Eye (tissue), 1 donor: ENCODE data around the gene CC2D2B.
"Not testable (repeated sequence)": the region's sequence is repeated elsewhere in the genome, so short reads cannot be mapped to it uniquely, and the experiment has no call there.

Experiments used
- DNase-seq: peaks from one replicate; pipeline ENCODE4 v3.0.0-alpha.2; 2015

The CC2D2B gene

DNA sequence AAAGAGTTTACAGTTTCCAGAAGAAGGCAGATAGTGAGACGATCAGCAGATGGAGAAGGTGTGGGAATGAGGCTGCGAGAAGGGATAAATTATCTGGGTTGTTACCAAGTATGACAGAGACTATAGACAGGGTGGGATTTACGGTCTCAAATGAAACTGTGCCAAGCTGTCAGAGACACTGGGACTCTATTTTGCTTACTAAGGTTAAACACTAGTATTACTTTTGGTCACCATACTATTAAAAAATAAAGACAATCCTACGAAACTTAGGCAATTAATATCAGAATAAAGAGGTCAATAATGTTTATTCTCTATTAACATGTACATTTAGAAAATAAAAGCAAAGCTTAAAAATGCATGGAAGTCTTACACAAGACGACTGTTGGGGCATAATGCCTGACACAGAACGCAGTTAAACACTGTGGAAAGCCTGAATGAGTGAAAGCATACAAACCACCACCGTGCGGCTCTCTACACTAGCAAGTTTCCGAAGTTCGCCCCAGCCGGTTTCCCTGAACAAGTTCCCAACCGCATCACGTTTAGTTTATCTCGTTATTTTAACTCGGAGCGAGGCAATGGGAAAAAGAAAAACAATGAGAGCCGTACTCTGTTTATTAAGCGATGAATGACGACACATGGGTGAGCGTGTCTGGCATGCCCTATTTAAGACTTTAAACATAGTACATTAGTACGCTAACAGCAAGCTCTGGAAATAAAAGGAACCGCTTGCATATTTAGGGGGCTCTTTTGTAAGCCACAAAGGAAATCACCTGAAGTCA, 909 bp upstream of the CC2D2B start:
- peak; percentile 85 for DNase-seq

DNA sequence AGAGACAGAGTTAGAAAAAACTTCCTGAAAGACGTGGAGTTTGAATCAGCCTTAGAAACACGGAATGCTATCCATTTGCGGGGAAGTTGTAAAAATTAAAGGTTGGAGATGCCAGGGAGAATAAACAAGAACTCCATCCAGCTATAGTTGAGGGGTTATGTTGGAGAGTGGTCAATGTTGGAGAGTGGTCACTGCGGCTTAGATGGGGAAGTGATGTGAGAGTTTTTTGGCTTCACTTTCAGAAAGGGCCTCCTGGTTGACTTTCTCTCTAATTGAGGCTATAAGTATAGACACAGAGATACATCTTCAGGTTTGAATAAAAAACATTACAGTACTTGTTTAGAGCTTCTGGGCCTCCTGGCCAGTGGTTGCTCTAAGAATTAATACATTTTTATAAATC, 675 bp downstream of the CC2D2B start:
- no peak for DNase-seq

DNA sequence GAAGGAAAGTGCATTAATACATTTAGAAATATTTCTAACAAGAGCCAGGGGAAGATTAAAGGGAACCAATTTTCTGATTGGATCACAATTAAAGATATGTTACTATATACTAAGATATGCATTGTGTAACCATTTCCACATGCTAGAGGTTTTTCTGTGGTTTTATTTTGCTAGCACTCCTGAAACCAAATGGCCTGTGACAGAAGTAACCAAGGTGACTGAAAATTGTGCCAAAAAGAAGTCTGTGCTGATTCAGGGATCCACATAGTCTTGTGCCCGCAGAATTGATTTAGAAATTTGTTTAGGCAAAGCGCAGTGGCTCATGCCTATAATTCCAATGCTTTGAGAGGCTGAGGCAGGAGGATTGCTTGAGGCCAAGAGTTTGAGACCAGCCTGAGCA, 1.8 kb downstream of the CC2D2B start:
- DNase-seq, result no peak

DNA sequence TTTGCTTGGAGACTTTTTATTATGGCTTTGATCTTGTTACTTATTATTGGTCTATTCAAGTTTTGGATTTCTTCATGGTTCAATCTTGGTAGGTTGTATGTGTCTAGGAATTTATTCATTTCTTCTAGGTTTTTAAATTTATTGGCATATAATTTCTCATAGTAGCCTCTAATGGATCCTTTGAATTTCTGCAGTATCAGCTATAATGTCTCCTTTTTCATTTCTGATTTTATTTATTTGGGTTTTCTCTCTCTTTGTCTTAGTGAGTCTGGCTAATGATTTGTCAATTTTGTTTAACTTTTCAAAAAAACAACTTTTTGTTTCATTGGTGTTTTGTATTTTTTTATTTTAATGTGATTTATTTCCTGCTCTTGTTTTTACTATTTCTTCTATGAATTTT, 8.3 kb downstream of the CC2D2B start:
- DNase-seq, result not testable (repeated sequence)

DNA sequence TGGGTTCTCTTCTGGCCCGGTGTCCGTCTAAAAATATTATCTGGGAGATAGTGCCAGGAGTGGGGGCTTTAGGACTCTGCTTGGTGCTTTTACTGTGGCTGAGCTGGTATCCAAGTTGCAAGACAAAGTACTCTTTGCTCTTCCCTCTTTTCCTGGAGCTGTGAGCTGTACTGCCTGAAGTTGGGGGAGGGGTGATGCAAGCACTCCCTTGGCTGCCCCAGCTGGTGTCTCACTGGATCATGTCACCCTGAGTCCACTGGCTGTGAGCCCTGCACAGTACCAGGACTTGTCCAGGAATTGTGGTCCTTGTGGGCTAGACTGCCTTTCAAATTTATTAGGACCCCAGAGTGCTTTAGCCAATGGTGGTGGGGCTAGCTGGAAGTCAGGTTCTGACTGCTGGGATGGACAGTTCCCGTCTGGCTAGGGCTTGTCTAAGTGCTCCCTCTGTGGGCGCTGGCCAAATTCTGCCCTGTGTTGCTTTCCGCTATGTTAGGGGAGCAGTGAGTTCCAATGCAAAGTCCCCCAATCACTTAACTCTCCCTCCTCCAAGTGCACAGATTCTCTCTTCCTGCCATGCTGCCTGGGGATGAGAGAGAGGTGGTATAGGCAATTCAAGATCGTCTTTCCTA, 13.1 kb downstream of the CC2D2B start:
- DNase-seq, result no peak

DNA sequence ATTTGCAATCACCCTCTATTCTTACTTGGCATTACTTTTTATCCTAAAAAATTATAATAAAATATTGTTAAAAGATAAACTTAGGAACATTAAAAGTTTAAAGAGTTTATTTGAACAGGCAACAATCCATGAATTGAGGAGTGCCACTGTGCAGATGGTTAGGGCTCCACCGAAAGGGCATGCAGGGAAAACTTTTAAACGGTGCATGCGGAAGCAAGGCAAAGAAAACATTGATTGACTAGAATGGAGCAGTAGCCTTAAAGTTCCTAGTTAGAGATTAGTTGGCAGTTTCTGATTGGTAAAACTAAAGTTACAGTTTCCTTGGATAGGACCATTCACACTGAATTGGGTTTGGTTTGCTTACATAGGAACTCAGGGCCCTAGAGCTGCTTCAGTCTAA, 17.3 kb downstream of the CC2D2B start:
- DNase-seq, result no peak

DNA sequence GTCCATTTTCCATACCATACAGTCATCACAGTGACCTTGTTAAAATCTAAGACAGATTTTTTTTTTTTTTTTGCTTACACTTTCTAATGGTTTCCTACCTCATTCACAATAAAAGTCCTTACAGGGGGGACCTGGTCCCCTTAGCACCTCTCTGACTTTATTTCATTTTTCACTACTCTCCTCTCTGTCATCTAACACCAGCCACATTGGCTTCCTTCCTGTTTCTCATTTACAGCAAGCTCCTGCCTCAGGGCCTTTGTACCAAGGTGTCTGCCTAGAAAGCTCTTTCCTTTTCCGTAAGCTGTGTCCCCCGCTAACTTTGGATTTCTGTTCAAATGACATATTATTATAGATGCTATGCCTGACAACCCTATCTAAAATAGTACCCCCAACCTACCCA, 27.7 kb downstream of the CC2D2B start:
- DNase-seq, result no peak

DNA sequence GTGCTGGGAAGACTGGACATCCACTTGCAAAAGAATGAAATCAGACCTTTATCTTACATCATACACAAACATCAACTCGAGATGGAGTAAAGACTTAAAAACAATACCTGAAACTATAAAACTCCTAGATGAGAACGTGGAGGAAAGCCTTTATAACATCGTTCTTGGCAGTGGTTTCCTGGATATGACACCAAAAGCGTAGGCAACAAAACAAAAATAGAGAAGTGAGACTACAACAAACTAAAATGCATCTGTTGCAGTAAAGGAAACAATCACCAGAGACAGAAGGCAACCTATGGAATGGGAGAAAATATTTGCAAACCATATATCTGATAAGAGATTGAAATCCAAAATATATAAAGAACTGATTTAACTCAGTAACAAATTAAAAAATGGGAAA, 33.3 kb downstream of the CC2D2B start:
- DNase-seq, result no peak

DNA sequence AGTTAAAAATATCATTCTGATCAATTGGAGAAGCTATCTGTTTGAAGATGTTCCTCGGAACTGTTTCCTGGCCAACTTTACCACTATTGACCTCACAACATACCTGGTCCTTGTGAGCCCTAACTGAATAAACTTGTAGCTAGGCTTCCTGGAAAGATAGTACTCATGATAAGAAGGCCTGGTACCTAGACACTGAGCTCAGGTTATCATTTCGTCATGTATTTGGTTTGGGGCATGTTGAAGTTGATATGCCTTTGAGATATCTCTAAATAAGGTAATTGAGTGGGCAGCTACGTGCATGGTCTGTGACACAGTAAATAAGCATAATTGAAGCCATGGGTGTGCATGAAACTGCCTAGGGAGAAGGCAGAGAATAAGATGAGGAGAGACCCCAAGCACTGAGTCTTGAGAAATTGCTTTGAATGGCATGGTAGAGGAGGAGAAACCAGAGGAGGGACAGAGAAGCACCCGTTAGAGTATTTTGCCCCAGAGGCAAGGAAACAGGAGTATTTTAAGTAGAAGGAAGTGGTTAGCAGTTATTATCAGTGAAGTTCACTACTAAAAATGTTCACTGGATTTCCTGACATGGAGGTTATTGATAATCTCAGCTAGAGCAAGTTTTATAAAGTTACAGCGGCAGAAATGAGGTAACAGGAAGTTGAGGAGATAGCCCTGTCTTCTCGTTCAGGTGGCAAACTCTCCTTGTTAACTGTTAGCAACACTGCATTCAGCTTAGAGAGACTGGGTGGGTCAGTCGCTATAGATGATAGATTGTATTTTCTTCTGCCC, 55.6 kb downstream of the CC2D2B start:
- no peak for DNase-seq

DNA sequence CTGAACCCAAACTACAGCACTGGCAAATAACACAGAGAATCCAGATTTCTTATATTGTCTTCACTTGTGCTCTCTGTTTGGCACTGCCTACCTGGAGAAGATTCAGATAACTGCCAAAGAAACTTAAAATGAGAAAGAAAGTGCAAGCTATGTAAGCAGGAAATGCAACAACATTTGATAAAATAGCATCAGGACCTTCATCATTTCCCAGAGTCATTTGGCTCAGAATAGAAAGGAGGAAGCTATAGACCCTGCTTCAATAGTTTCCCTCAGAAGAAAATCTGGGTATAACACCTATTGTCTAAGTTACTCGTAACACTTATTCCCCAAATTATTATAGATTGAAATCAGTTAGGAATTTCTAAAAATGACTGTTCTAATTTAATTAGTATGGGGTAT, 56.2 kb downstream of the CC2D2B start:
- no peak for DNase-seq

DNA sequence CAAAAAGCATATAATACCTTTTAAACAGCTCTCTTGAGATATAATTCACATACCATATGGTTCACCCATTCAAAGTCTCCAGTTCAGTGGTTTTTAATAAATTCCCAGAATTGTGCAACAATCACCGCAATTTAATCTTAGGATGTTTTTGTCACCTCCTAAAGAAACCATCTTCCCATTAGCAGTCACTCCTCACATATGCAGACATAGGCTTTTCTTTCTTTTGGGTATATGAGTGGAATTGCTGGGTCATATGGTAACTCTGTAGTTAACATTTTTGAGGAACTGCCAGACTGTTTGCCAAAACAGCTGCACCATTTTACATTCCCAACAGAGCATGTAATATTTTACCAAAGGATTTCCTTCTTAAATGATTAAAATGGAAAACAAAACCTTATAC, 57.0 kb downstream of the CC2D2B start:
- no peak for DNase-seq

DNA sequence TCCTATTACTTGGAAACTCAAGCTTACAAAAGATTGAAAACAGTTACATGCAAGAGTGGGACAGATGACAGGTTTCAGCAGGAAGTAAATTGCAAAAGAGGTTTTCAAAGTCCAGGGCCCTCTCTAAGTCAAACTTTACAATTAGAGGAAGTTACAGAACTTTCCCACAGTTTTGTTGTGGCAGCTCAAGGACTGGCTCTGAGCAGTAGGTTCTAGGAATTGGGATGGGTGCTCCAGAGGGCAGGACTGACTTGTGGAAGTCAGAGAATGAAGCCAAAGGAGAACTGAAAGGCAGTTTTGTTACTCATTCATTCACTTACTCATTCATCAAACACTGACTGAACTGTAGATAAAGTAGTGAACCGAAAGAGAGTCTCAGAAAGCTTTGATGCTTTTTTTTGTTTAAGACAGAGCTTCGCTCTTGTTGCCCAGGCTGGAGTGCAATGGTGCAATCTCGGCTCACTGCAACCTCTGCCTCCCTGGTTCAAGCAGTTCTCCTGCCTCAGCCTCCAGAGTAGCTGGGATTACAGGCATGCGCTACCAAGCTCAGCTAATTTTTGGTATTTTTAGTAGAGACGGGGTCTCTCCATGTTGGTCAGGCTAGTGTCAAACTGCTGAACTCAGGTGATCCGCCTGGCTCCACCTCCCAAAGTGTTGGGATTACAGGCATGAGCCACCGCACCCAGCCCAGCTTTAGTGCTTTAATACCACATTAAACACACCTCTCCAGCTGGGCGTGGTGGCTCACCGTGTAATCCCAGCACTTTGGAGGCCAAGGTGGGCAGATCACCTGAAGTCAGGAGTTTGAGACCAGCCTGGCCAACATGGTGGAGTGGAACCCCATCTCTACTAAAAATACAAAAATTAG, 68.8 kb downstream of the CC2D2B start:
- DNase-seq, result no peak

DNA sequence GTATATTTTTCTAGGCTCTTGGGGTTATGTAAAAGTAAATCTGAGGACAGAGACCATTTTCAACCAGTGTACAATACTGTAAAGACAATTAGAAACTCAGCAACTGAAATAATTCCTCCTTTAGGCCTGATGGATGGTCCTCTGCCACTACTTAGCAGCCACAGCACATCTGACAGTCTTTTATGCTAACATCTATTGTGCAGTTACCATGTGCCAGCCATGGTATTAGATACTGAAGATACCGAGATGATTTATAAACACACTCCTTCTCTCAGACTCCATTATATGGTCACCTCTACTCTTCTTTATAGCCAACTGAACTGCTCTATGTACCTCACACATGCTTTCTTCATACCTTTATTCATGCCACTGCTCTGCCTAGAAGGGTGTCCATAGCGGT, 74.4 kb downstream of the CC2D2B start:
- DNase-seq, result no peak

DNA sequence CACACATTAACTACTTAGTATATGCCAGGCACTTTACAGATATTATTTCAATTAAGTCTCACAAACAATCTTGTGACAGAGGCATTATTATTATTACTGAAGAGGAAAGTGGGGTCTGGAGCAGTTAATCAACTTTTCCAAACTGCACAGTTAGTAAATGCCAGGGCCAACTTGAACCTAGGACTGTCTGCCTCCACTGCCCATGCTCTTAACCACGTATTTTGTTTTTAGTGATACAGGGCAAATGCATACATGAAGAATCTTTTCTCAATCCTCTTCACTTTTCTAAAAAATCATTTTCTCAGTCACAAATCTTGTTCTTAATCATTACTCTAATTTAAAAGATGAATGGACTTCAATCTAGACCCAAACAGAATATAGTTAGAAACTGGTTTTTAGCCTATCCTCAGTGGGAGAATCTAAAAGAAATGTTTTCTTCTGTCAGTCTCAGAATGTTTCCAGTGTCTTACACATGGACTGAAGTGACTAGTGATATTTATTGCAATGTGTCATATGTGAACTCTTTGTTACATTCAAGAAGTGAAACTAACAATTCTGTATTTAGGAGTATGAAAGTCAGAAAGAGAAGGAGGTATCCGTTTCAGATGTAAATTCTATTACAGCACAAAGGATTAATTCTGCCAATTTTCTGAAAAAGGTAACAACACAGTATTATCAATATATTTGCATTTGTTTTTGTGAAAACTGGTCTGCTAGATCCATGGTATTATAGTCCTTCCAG, 80.1 kb downstream of the CC2D2B start:
- DNase-seq, result no peak

DNA sequence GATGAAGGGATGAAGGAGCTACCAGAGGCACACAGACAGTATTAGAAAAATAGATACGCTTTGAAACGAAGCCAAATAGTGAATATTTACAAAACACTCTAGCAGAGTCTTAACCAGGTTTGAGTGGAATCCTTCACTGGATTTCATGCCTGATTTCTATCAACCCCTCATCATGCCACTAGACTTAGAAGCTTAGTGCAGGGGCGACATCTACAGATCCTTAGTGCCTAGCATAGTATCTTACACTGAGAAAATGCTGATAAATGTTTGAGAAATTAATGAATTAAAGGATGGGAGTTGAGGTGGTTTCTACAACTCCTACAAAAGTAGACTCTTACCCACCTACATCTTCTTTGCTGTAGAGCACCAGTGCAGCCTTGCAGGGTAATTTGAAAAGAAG, 80.9 kb downstream of the CC2D2B start:
- DNase-seq, result no peak

DNA sequence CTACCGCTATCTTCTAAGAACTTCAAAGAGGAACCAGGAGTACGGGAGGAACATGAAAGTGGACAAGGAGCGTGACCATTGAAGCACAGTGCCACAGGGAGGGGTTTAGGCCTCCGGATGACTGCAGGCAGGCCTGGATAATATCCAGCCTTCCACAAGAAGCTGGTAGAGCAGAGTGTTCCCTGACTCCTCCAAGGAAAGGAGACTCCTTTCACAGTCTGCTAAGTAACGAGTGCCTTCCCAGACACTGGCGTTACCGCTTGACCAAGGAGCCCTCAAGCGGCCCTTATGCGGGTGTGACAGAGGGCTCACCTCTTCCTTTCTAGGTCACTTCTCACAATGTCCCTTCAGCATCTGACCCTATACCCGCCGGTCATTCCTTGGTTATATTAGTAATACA, 86.6 kb downstream of the CC2D2B start:
- not testable (repeated sequence) for DNase-seq

DNA sequence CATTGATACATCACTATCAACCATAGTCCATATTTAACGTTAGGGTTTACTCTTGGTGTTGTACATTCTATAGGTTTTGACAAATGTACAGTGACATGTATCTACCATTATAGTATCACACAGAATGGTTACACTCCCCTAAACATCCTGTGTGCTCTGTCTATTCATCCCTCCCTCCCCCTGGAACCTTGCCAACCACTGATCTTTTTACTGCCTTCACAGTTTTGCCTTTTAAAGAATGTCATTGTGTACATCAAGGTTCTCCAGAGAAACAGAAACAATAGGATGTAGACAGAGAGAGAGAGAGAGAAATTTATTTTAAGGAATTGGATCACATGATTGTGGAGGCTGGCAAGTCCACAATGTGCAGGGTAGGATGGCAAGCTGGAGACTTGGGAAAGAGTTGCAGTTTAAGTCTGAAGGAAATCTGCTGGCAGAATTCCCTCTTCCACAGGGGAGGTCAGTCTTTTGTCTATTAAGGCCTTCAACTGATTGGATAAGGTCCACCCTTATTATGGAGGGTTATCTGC, 90.5 kb downstream of the CC2D2B start:
- DNase-seq, result no peak

DNA sequence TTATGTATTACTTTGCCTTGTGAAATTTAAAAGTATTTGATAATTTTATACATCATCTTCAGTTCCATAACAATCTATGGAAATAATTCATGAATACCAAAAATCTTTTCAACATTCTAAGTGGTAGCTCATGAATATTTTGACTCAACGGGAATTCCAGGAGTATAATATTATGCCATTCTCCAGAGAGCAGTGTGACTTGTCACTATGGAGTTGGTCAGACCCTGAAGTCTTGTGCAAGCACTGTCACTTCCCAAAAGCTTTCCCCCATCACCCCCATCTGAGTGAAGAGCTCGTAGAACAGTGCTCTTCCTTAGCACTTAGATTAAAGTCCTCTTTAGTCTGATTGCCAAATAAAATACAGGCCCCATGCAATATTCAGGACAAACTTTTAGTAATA, 106.2 kb downstream of the CC2D2B start:
- DNase-seq, result no peak

DNA sequence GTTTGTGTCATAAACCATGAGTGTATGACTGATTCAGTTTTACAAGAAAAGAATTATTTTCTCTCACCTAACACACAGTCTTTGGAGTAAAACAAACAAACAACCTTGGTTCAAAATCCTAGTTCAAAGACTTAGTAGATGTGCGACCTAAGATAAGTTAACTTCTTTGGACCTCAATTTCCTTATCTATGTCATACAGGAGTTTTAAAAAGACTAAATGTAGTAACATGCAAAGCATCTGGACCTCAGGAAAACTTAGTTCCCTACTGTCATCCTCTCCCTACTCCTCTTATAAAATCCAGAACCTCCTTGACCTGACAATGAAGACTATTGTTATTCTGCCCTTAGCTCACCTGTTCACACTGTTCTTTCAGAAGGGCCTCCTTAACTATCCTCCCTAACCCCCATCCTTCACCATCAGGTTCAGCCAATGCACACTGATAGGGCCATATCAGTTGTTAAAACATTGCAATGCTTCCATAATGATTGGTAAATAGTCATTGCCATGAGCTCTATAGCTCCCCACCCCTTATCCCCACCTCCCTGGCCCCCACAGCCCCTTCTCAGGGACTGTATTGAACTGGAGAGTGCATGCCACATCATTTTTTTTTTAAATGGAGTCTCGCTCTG, 106.8 kb downstream of the CC2D2B start:
- DNase-seq, result no peak

DNA sequence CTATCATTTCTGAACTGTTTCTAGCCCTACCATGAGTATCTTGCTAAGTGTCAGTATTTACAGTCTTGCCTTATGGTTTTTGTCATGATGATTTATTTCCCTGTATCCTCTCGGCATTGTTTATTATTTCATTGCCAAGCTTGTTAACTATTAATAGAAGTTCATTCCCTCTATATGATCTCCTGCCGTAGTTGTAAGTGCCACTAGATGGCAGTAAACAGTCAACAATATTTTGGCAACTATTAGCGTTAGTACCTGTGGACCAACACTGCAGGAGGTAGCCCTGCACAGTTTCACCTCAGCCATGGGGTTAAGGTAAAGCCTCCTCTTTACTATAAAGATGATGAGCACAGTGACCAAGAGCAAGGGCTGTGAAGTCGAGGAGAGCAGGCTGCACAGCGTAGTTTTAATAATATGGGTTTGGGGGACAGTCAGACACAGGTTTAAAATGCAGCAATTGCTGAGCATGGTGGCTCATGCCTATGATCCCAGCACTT, 109.5 kb downstream of the CC2D2B start:
- DNase-seq, result peak; percentile 82

DNA sequence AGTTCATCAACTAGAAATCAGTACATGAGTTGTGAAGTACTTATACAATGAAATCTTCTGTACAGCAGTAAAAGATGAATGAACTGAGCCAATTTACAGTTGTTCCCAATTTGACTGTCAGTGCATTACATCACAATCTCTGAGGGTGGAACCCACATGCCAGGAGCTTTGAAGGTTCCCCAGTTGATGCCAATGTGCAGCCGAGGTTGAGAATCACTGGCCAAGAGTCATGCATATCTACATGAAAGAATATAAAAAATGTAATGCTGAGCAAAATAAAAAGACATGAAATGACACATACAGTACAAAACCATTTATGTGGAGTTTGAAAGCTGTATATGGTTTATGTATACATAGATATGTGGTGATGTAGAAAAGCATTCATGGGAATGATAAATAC, 113.6 kb downstream of the CC2D2B start:
- no peak for DNase-seq
